SKM-1 (cell line): ENCODE data around the gene CRISPLD2.

Source experiments
- DNase-seq: peaks from one replicate; lab custom pipeline; 2025; ENCODE audit not compliant: unreplicated experiment; lab: John Stamatoyannopoulos, UW

Gene CRISPLD2

GRCh38 chr16:84881702-84882521 is 62.1 kb downstream of the CRISPLD2 start:
- no peak for DNase-seq

- DNase-seq = no peak
Measured at GRCh38 chr16:84883301-84883700, 63.5 kb downstream of the CRISPLD2 start.

GRCh38 chr16:84884246-84884595 is 64.4 kb downstream of the CRISPLD2 start:
- no peak for DNase-seq

GRCh38 chr16:84884596-84885341 is 65.0 kb downstream of the CRISPLD2 start:
- DNase-seq = no peak

- no peak for DNase-seq
Measured at GRCh38 chr16:84885342-84885910, 65.6 kb downstream of the CRISPLD2 start.

- no peak for DNase-seq
Measured at GRCh38 chr16:84886497-84887090, 66.8 kb downstream of the CRISPLD2 start.

- DNase-seq = no peak
Measured at GRCh38 chr16:84887207-84887606, 67.4 kb downstream of the CRISPLD2 start.

GRCh38 chr16:84888450-84888849 is 68.7 kb downstream of the CRISPLD2 start:
- no peak for DNase-seq

- DNase-seq = no peak
Measured at GRCh38 chr16:84889066-84889465, 69.3 kb downstream of the CRISPLD2 start.

- DNase-seq = no peak
Measured at GRCh38 chr16:84890427-84890826, 70.6 kb downstream of the CRISPLD2 start.

GRCh38 chr16:84891149-84891795 is 71.5 kb downstream of the CRISPLD2 start:
- no peak for DNase-seq

GRCh38 chr16:84892097-84892496 is 72.3 kb downstream of the CRISPLD2 start:
- no peak for DNase-seq

- no peak for DNase-seq
Measured at GRCh38 chr16:84893467-84893848, 73.7 kb downstream of the CRISPLD2 start.

- DNase-seq = peak; percentile 24
Measured at GRCh38 chr16:84893849-84894599, 74.2 kb downstream of the CRISPLD2 start.

- DNase-seq = no peak
Measured at GRCh38 chr16:84895016-84895415, 75.2 kb downstream of the CRISPLD2 start.

- DNase-seq = no peak
Measured at GRCh38 chr16:84896847-84897246, 77.1 kb downstream of the CRISPLD2 start.

GRCh38 chr16:84897911-84898377 is 78.2 kb downstream of the CRISPLD2 start:
- DNase-seq = no peak

- DNase-seq = no peak
Measured at GRCh38 chr16:84898447-84898846, 78.7 kb downstream of the CRISPLD2 start.

GRCh38 chr16:84899414-84899813 is 79.6 kb downstream of the CRISPLD2 start:
- no peak for DNase-seq

GRCh38 chr16:84905965-84906460 is 86.2 kb downstream of the CRISPLD2 start:
- no peak for DNase-seq
